ENCODE results near the gene SPRY2. TPM values are rescaled to one million over a fixed set of nuclear protein-coding genes. Genes with fewer than 3 reads are reported as not detected.

The SPRY2 gene
- polyA plus RNA-seq, 1 donor from 2014 or later: 6.0 TPM

DNA sequence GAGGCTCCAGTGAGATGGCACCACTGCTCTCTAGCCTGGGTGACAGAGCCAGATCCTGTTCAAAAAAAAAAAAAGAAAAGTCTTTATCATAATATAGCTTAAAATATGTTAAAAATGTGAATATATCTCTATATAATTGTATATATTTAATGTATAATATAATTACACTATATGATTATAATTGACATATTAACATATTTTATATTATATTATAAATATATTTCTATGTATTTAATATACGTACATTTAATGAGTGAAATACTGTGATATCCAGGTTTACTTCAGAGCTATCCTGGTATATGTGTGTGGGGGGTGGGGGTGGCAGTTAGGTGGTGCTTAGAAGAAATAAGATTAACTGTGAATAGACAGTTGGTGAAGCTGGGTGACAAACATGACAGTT, 35.6 kb upstream of the SPRY2 start:
- Histone ChIP-seq H3K9me3 (ENCODE audit: low read length) (no peaks in the 10 kb centered on the region), H3K27me3 (ENCODE audit: insufficient read depth, low read depth, low read length) (no peaks in the 10 kb centered on the region), H2AFZ (ENCODE audit: low read depth, low read length) (no peak overlapping the region), H3K4me3 (ENCODE audit: low read length) (no peak overlapping the region), H3K27ac (ENCODE audit: low read length) (no peak overlapping the region), H3K79me2 (replicated peaks; ENCODE audit: insufficient read depth, low read length) (no peaks in the 10 kb centered on the region), H3K36me3 (ENCODE audit: insufficient read depth, low read length) (no peaks in the 10 kb centered on the region), H4K20me1 (ENCODE audit: insufficient read depth) (no peaks in the 10 kb centered on the region), H3K9ac (ENCODE audit: low read length) (no peak overlapping the region), H3K4me2 (ENCODE audit: low read length) (no peak overlapping the region), H3K9me2 (ENCODE audit: insufficient read depth, low read length) (no peaks in the 10 kb centered on the region), H3F3A (ENCODE audit: insufficient read depth, low read length, poor library complexity, severe bottlenecking) (no peaks in the 10 kb centered on the region)
- TF ChIP-seq RAD21 (conservative IDR thresholded peaks at IDR 0.05): no peak
- TF ChIP-seq POLR2AphosphoS5 (IDR thresholded peaks at IDR 0.05): no peak
- TF ChIP-seq, protein P1, sequence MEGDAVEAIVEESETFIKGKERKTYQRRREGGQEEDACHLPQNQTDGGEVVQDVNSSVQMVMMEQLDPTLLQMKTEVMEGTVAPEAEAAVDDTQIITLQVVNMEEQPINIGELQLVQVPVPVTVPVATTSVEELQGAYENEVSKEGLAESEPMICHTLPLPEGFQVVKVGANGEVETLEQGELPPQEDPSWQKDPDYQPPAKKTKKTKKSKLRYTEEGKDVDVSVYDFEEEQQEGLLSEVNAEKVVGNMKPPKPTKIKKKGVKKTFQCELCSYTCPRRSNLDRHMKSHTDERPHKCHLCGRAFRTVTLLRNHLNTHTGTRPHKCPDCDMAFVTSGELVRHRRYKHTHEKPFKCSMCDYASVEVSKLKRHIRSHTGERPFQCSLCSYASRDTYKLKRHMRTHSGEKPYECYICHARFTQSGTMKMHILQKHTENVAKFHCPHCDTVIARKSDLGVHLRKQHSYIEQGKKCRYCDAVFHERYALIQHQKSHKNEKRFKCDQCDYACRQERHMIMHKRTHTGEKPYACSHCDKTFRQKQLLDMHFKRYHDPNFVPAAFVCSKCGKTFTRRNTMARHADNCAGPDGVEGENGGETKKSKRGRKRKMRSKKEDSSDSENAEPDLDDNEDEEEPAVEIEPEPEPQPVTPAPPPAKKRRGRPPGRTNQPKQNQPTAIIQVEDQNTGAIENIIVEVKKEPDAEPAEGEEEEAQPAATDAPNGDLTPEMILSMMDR (IDR thresholded peaks at IDR 0.05; ENCODE audit: poor library complexity, severe bottlenecking): no peak
- TF ChIP-seq TAF1 (IDR thresholded peaks at IDR 0.05; ENCODE audit: low read depth): no peak
- no peak for TF ChIP-seq EZH2 (IDR thresholded peaks at IDR 0.05; ENCODE audit: borderline replicate concordance, insufficient read depth, low read length, poor library complexity, severe bottlenecking)
- TF ChIP-seq, protein P2, sequence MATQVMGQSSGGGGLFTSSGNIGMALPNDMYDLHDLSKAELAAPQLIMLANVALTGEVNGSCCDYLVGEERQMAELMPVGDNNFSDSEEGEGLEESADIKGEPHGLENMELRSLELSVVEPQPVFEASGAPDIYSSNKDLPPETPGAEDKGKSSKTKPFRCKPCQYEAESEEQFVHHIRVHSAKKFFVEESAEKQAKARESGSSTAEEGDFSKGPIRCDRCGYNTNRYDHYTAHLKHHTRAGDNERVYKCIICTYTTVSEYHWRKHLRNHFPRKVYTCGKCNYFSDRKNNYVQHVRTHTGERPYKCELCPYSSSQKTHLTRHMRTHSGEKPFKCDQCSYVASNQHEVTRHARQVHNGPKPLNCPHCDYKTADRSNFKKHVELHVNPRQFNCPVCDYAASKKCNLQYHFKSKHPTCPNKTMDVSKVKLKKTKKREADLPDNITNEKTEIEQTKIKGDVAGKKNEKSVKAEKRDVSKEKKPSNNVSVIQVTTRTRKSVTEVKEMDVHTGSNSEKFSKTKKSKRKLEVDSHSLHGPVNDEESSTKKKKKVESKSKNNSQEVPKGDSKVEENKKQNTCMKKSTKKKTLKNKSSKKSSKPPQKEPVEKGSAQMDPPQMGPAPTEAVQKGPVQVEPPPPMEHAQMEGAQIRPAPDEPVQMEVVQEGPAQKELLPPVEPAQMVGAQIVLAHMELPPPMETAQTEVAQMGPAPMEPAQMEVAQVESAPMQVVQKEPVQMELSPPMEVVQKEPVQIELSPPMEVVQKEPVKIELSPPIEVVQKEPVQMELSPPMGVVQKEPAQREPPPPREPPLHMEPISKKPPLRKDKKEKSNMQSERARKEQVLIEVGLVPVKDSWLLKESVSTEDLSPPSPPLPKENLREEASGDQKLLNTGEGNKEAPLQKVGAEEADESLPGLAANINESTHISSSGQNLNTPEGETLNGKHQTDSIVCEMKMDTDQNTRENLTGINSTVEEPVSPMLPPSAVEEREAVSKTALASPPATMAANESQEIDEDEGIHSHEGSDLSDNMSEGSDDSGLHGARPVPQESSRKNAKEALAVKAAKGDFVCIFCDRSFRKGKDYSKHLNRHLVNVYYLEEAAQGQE (IDR thresholded peaks at IDR 0.05; ENCODE audit: borderline replicate concordance): no peak
- no peak for TF ChIP-seq SMC3 (conservative IDR thresholded peaks at IDR 0.05; ENCODE audit: poor library complexity)
- no peak for TF ChIP-seq EP300 (conservative IDR thresholded peaks at IDR 0.05; ENCODE audit: poor library complexity, severe bottlenecking)
- no peak for TF ChIP-seq MXI1 (conservative IDR thresholded peaks at IDR 0.05; ENCODE audit: poor library complexity, severe bottlenecking)

DNA sequence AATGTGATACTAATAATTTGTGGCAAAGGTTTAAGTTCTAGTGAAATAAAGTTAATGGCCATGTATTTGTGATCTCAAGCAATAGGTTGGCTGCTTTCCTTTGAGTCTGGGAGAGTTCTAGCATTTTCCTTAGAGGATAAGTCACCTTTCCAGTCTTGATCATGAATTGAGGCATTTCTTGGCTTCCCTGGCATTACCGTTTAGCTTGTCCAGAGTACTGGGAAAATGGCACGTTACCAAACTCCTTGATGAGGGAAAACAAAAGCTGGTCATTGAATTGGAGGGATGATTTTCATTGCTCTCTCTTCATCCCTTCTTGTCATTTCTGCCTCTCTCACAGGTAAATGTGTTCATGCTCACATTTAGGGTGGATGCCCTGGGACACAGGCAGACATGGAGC, 34.0 kb upstream of the SPRY2 start:
- Histone ChIP-seq H3K4me2 (ENCODE audit: low read length) (no peak overlapping the region), H2AFZ (ENCODE audit: low read depth, low read length) (no peak overlapping the region), H3K27ac (ENCODE audit: low read length) (no peak overlapping the region)

More for the DNA sequence above, 34.0 kb upstream of the SPRY2 start:
- H3K9me3 ChIP-seq (ENCODE audit: low read length): no peaks in the 10 kb centered on the region
- H3K36me3 ChIP-seq (ENCODE audit: insufficient read depth, low read length): no peaks in the 10 kb centered on the region
- no peak overlapping the region for H3K9ac ChIP-seq (ENCODE audit: low read length)
- no peaks in the 10 kb centered on the region for H3K27me3 ChIP-seq (ENCODE audit: insufficient read depth, low read depth, low read length)
- H3K9me2 ChIP-seq (ENCODE audit: insufficient read depth, low read length): no peaks in the 10 kb centered on the region
- H3K4me3 ChIP-seq (ENCODE audit: low read length): no peak overlapping the region
- H3K79me2 ChIP-seq (replicated peaks; ENCODE audit: insufficient read depth, low read length): no peaks in the 10 kb centered on the region
- H3F3A ChIP-seq (ENCODE audit: insufficient read depth, low read length, poor library complexity, severe bottlenecking): no peaks in the 10 kb centered on the region
- TF ChIP-seq, protein P2 (IDR thresholded peaks at IDR 0.05; ENCODE audit: borderline replicate concordance): no peak
- TF ChIP-seq POLR2AphosphoS5 (IDR thresholded peaks at IDR 0.05): no peak
- H4K20me1 ChIP-seq (ENCODE audit: insufficient read depth): no peaks in the 10 kb centered on the region
